Liver (tissue), 9 donors: Measurements from ENCODE around the gene FEM1B. TPM values are rescaled to one million over a fixed set of nuclear protein-coding genes. Genes with fewer than 3 reads are reported as not detected.

ENCODE experiments used
- DNase-seq: peaks from one replicate; pipeline ENCODE4 v3.0.0-alpha.2; 2017; ENCODE audit warnings: low spot score
- H3K27ac ChIP-seq, 2 donors: one replicate each; pipeline ENCODE4 v1.7.0; 2013; ENCODE audit warnings: inconsistent platforms in 2 of 2, low read length in 2 of 2, control low read depth in 1 of 2, low read depth in 1 of 2, mild to moderate bottlenecking in 1 of 2
- H3K27me3 ChIP-seq, 4 donors: one replicate each; pipeline versions ENCODE4 v1.6.1 to v1.7.0; 2013; ENCODE audit warnings: low read length in 3 of 4, inconsistent platforms in 1 of 4, mild to moderate bottlenecking in 1 of 4, moderate library complexity in 1 of 4; ENCODE audit not compliant: control insufficient read depth in 4 of 4, insufficient read depth in 4 of 4
- H3K36me3 ChIP-seq, 4 donors: one replicate each; pipeline versions ENCODE4 v1.6.1 to v1.7.0; 2013; ENCODE audit warnings: low read length in 3 of 4, mild to moderate bottlenecking in 3 of 4, low read depth in 1 of 4, moderate library complexity in 1 of 4; ENCODE audit not compliant: control insufficient read depth in 4 of 4, insufficient read depth in 3 of 4
- H3K4me1 ChIP-seq, 4 donors: one replicate each; pipeline versions ENCODE4 v1.6.1 to v1.7.0; 2013; ENCODE audit warnings: low read length in 3 of 4, mild to moderate bottlenecking in 3 of 4, moderate library complexity in 1 of 4; ENCODE audit not compliant: control insufficient read depth in 4 of 4, insufficient read depth in 4 of 4
- H3K4me3 ChIP-seq, 3 donors: one replicate each; pipeline versions ENCODE4 v1.6.1 to v1.7.0; 2013; ENCODE audit warnings: low read length in 3 of 3, control low read depth in 1 of 3, low read depth in 1 of 3, mild to moderate bottlenecking in 1 of 3
- H3K9ac ChIP-seq, 2 donors: one replicate each; pipeline ENCODE4 v1.7.0; 2013; ENCODE audit warnings: low read length in 2 of 2, mild to moderate bottlenecking in 2 of 2, moderate library complexity in 2 of 2, control low read depth in 1 of 2, low read depth in 1 of 2
- H3K9me3 ChIP-seq, 4 donors: one replicate each; pipeline versions ENCODE4 v1.6.1 to v1.7.0; 2013; ENCODE audit warnings: low read length in 3 of 4; ENCODE audit not compliant: control insufficient read depth in 4 of 4
- ATF3 ChIP-seq: IDR thresholded peaks from 2 replicates; pipeline ENCODE4 v1.6.1; 2016; ENCODE audit warnings: antibody characterized with exemption
- CTCF ChIP-seq: fragments of 150-350 bp; IDR thresholded peaks from 2 replicates; pipeline ENCODE4 v1.5.1; 2017; ENCODE audit warnings: improper control_type of control experiment, low read depth, low read length; ENCODE audit not compliant: missing input control
- FOXA2 ChIP-seq: IDR thresholded peaks from 2 replicates; pipeline ENCODE4 v1.6.1; 2016; ENCODE audit warnings: antibody characterized with exemption
- GABPA ChIP-seq, 2 donors: IDR thresholded peaks in 1 of 2; conservative IDR thresholded peaks in 1 of 2; 2 replicates each; pipeline ENCODE4 v1.6.1; 2016; ENCODE audit warnings: antibody characterized with exemption in 2 of 2, mild to moderate bottlenecking in 1 of 2, moderate library complexity in 1 of 2
- HNF4A ChIP-seq, 2 donors: conservative IDR thresholded peaks; 2 replicates each; pipeline ENCODE4 v1.6.1; 2016; ENCODE audit warnings: antibody characterized with exemption in 2 of 2, mild to moderate bottlenecking in 2 of 2
- JUND ChIP-seq, 2 donors: IDR thresholded peaks; 2 replicates each; pipeline ENCODE4 v1.6.1; 2016; ENCODE audit warnings: antibody characterized with exemption in 2 of 2
- MAX ChIP-seq: IDR thresholded peaks from 2 replicates; pipeline ENCODE4 v1.6.1; 2016; ENCODE audit warnings: antibody characterized with exemption
- NR2F2 ChIP-seq: IDR thresholded peaks from 2 replicates; pipeline ENCODE4 v1.6.1; 2016; ENCODE audit warnings: antibody characterized with exemption
- REST ChIP-seq: IDR thresholded peaks from 2 replicates; pipeline ENCODE4 v1.6.1; 2016; ENCODE audit warnings: antibody characterized with exemption, mild to moderate bottlenecking
- RXRA ChIP-seq, 2 donors: IDR thresholded peaks; 2 replicates each; pipeline ENCODE4 v1.6.1; 2017 to 2018; ENCODE audit warnings: antibody characterized with exemption in 2 of 2, mild to moderate bottlenecking in 1 of 2
- SP1 ChIP-seq: IDR thresholded peaks from 2 replicates; pipeline ENCODE4 v1.6.1; 2018; ENCODE audit warnings: antibody characterized with exemption, mild to moderate bottlenecking
- TAF1 ChIP-seq: conservative IDR thresholded peaks from 2 replicates; pipeline ENCODE4 v1.6.1; 2016; ENCODE audit warnings: antibody characterized with exemption, mild to moderate bottlenecking
- YY1 ChIP-seq: IDR thresholded peaks from 2 replicates; pipeline ENCODE4 v1.6.1; 2016; ENCODE audit warnings: antibody characterized with exemption, mild to moderate bottlenecking
- WGBS: extraction: QIAGEN DNeasy Blood & Tissue Kit; methylation state at CpG from one replicate; pipeline ENCODE4 v1.1.7; 2013; 5-methylcytosine and 5-hydroxymethylcytosine counted together
- polyA plus RNA-seq, 2 donors: library from polyadenylated mRNA; stranded (reverse) in 1 of 2; unstranded in 1 of 2; fragments of 200-250 nt in 1 of 2; fragments of >200 nt in 1 of 2; fragmentation: Nextera tagmentation in 1 of 2; extraction: Ambion mirVana in 1 of 2; gene quantifications; one replicate each; pipeline versions ENCODE4 v1.2.1 to v1.2.3, GENCODE V29; 2013 to 2015
- total RNA-seq, 2 donors: library from RNA; depleted of rRNA; stranded (reverse); fragments of >200 nt; gene quantifications; one replicate each; pipeline ENCODE4 v1.2.3, GENCODE V29; 2014
- donor health status: healthy.
- donor health status: healthy.
- donor health status: healthy.
- donor health status: healthy.
- donor health status: healthy.

The FEM1B gene
- total and polyA plus RNA-seq, 4 donors, result 6.2 to 39.5 (median 17.8) TPM

- TF ChIP-seq CTCF (no peak), MAX (peak; percentile 31), HNF4A (conservative IDR thresholded peaks at IDR 0.05) (peak; percentile 23 to 55), TAF1 (no peak), FOXA2 (no peak)
Observed at GRCh38 chr15:68289621-68290352, 12.2 kb downstream of the FEM1B start (continued).

- no peak overlapping the region for H3K4me3 ChIP-seq
- DNase-seq, result no peak
- no peak for TF ChIP-seq GABPA (IDR thresholded peaks at IDR 0.05 in 1 of 2, conservative IDR thresholded peaks at IDR 0.05 in 1 of 2)
- TF ChIP-seq JUND (IDR thresholded peaks at IDR 0.05), result no peak
- no peak for TF ChIP-seq HNF4A (conservative IDR thresholded peaks at IDR 0.05)
- no peak for TF ChIP-seq ATF3
- TF ChIP-seq YY1, result no peak
- TF ChIP-seq SP1, result no peak
- TF ChIP-seq NR2F2, result no peak
- no peak for TF ChIP-seq CTCF
- TF ChIP-seq REST, result no peak
- no peak for TF ChIP-seq RXRA (IDR thresholded peaks at IDR 0.05)
- no peak overlapping the region for H3K27ac ChIP-seq
- WGBS, result 94% methylated on average over 8 of the region's 8 CpGs
- H3K9me3 ChIP-seq, result no peaks in the 10 kb centered on the region
- no peaks in the 10 kb centered on the region for H3K27me3 ChIP-seq
- H3K36me3 ChIP-seq, result peaks cover 0 to 18% (median 15%) of the 10 kb centered on the region in 4 donors
- peaks cover 0 to 11% (median 3%) of the 10 kb centered on the region in 4 donors for H3K4me1 ChIP-seq
- no peak overlapping the region for H3K9ac ChIP-seq
Observed at GRCh38 chr15:68290715-68291114, 13.2 kb downstream of the FEM1B start.
